ENCODE results near the gene SKI.

The SKI gene

DNA sequence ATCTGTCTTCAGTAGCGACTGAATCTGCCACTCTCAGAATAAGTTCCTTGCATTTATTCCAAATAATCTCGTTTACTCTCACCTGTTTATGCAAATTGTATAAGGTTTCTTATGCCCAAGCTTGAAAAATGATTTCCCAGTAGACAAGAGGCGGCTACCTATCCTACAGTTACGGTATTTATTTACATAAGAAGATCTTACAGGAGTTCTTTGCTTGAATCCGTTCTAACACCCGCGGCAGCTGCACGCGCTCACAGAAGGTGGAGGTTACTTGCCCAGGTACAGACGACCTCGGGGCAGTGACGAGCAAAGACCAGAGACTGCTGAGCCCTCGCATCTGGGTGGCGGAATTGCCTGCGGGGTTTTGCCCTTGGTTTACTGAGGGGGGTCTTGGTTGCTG lies 79.9 kb downstream of the SKI start:
- TF ChIP-seq, protein P1, sequence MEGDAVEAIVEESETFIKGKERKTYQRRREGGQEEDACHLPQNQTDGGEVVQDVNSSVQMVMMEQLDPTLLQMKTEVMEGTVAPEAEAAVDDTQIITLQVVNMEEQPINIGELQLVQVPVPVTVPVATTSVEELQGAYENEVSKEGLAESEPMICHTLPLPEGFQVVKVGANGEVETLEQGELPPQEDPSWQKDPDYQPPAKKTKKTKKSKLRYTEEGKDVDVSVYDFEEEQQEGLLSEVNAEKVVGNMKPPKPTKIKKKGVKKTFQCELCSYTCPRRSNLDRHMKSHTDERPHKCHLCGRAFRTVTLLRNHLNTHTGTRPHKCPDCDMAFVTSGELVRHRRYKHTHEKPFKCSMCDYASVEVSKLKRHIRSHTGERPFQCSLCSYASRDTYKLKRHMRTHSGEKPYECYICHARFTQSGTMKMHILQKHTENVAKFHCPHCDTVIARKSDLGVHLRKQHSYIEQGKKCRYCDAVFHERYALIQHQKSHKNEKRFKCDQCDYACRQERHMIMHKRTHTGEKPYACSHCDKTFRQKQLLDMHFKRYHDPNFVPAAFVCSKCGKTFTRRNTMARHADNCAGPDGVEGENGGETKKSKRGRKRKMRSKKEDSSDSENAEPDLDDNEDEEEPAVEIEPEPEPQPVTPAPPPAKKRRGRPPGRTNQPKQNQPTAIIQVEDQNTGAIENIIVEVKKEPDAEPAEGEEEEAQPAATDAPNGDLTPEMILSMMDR (conservative IDR thresholded peaks at IDR 0.05; ENCODE audit: low read depth, low read length), result no peak
- DNase-seq (ENCODE audit: low read depth), result no peak
- no peak overlapping the region for H3K4me3 ChIP-seq (ENCODE audit: low read depth, low read length)

DNA sequence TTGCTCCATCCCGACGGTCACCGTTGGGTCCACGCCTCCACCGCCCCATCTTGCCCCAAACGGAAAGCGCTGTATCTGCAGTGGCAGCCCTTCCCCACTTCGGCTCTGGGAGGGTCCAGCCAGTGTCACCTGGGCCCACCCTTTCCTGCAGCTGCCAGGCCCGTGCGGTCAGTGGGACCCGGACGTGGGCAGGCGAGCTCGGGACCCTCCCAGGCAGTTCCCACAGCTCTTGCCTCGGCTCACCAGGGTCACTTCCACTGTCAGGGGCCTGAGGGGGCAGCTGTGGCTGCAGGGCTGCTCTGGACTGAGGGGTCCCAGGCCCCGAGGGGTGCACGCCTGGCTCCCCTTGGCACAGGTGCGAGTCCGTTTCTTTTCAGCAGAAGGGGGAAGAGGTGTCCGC lies 80.7 kb downstream of the SKI start:
- TF ChIP-seq, protein P1 (conservative IDR thresholded peaks at IDR 0.05; ENCODE audit: low read depth, low read length), result no peak
- H3K4me3 ChIP-seq (ENCODE audit: low read depth, low read length), result no peak overlapping the region
- no peak for DNase-seq (ENCODE audit: low read depth)

DNA sequence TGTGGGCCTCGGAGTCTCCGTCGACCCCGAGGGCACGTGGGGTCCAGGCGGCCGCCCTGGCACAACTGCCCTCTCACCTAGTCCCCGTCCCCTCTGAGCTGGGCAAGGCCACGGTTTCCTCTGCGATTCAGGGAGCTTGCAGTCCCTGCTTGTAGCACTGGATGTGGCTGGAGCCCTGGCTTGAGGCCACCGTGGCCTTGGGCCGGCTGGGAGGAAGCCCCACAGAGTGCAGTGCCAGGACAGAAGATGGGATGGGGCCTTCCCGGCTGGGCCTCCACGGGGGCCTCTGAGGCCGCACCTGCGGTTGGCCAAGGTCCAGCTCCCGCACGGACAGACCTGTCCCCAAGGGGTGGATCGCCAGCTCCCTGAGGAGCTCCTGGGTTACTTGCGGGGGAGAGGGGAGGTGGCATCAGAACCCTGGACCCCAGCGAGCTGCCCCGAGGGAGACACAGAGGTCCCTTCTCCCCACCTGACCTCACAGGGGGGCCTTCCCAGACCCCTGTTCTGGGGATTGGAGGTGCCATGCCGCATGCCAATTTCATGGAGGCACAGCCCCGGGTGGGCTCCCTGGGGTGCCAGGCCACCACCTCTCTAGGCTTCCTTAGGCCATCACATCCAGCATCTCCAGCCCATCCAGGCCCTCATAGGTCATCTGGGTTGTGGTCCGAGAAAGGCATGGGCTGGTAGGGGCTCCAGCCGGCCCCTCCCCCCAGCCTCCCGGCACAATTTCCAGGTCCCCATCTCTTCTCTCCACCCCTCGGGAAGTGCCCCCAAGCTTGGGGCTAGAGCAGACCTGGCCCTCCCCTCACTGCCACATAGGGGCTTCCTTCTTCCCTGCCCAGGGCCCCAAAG lies 82.4 kb downstream of the SKI start:
- TF ChIP-seq, protein P1 (conservative IDR thresholded peaks at IDR 0.05; ENCODE audit: low read depth, low read length), result no peak
- DNase-seq (ENCODE audit: low read depth), result no peak
- no peak overlapping the region for H3K4me3 ChIP-seq (ENCODE audit: low read depth, low read length)

DNA sequence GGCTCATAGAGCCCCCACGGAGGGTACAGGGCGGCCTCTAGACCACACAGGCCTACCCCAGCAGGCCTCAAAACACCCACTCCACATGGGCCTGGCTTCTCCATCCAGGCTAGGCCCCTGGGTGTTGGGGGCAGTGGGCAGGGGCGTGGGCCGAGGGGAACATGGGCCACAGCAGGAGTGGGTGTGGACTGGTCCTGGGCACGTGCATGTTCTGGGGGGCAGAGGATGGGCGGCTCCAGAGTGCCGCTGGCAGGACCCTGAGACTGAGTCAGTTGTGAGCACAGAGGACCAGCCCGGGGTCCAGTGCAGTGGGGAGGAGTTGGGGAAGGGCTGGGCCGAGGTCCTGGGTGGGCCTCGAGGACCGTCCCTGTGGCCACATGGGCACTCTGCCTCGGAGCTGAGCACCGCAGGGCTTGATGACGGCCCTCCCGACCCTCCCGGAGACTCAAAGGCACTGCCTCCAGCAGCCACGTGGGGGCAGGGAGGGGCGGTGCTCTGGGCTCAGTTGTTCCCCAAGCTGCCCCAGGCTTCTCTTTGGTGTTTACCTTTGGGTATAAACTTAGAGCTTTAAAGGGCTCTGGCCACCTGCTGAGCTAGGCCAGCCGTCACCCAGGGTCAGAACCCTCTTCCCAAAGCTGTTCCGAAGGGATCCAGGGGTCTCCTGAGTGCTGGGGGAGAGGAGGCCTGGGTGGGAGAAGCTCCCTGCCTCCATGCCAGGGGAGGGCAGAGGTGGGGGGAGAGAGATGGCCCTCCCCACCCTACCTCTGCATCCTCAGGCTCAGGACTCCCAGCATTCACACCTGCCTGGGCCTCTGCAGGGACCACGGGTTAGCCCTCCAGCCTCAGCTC lies 83.3 kb downstream of the SKI start:
- TF ChIP-seq, protein P1 (conservative IDR thresholded peaks at IDR 0.05; ENCODE audit: low read depth, low read length), result peak; percentile 58
- peak; percentile 67 for DNase-seq (ENCODE audit: low read depth)
- no peak overlapping the region for H3K4me3 ChIP-seq (ENCODE audit: low read depth, low read length)

DNA sequence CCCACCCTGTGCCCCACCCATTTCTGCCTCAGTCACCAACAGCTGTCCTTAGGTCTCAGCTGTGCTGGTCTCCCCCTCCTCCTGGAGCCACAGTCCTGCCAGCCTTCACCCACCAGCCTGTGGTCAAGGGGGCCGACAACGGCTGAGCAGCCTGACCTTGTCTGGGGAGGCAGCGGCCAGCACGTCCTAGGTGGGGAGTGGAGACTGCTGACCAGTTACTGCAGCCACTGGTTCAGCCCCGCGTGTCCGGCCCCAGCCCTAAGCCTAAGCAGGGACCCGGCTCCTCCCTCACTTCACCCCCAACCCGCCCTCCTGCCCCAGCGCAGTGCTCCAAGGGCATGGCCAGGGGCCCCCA lies 84.0 kb downstream of the SKI start:
- TF ChIP-seq, protein P1 (conservative IDR thresholded peaks at IDR 0.05; ENCODE audit: low read depth, low read length), result no peak
- no peak overlapping the region for H3K4me3 ChIP-seq (ENCODE audit: low read depth, low read length)
- DNase-seq (ENCODE audit: low read depth), result no peak

DNA sequence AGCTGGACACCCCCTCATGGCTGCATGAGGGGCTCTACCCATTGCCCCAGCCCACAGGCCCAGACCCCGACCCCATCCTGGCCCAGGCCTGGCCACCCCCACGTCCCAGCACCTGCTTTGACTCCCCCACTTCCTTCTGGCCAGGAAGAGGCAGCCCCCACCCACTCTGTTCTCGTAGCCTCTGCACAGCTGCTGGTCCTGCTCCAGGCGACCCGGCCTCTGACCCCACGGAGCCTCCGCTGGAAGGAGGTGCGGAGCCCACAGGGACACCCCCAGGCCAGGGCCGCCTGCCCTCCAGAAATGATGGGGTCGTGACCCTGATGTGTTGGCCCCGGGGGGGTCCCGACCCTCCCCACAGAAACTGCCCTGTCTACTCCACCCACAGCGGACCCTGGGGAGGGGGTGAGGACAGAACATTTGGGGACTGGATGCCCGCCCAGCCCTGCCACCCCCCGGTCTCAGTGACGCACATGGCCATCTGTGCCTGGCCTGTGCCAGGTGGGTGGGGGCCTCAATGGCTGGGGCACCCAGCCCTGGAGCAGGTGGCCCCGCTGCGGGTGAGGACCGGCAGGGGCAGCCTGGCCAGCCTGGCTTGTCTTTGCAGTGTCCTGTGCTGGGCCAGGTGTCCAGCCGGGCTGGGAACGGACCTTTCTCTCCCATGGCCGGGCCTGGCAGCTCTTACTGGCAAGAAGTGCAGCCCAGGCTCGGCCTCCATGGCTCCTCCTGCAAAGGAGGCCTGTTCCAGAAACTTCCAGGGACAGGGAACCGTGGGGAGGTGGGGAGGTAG lies 84.6 kb downstream of the SKI start:
- TF ChIP-seq, protein P1 (conservative IDR thresholded peaks at IDR 0.05; ENCODE audit: low read depth, low read length), result no peak
- no peak overlapping the region for H3K4me3 ChIP-seq (ENCODE audit: low read depth, low read length)
- no peak for DNase-seq (ENCODE audit: low read depth)

Data from choroid plexus epithelial cell (primary cell).